ENCODE measurements around the gene C22orf15. TPM values are rescaled to one million over a fixed set of nuclear protein-coding genes. Genes with fewer than 3 reads are reported as not detected.
A peak's percentile ranks its signal among the peaks of the same experiment; 100 is the strongest.

Gene C22orf15
- polyA plus RNA-seq (2011; rRNA removed) = 2.6 and 4.0 TPM in 2 replicates
- 0.66 and 0.77 TPM in 2 replicates for polyA minus RNA-seq (2011; rRNA and poly(A)+ RNA removed)

GRCh38 chr22:23762842-23763578 lies at the start of gene C22orf15:
Gene C22orf15, plus strand, starts transcription at chr22:23762990. Its CDS starts 317 bp downstream, at chr22:23763307.
- CTCF ChIA-PET = interaction anchor here (0.9 to 14.8 kb wide), 5 partner anchors 8 to 404 kb away, joined by 3 to 272 read pairs (median 4); partner anchors contain the start of gene ZNF70
- POLR2A ChIA-PET = interaction anchor here (0.6 kb wide), 1 partner anchor 17 kb away, joined by 6 read pairs; no protein-coding TSS in a partner anchor
- Histone ChIP-seq H3K27me3 (ENCODE audit: control insufficient read depth, insufficient read depth, low read length) (no peaks in the 10 kb centered on the region), H3K4me3 (ENCODE audit: low read depth, low read length) (peak within 1 kb of the TSS; percentile 30), H3K36me3 (ENCODE audit: control insufficient read depth, insufficient read depth, low read length) (peaks cover 2% of the 10 kb centered on the region; the same call in 1 of the 2 replicates)
- DNase-seq (ENCODE audit: low read depth) = no peak
- TF ChIP-seq CTCF (IDR thresholded peaks at IDR 0.05; ENCODE audit: insufficient read depth, low read depth, low read length) = no peak

GRCh38 chr22:23713696-23714595 lies 48.8 kb upstream of the C22orf15 start:
- TF ChIP-seq CTCF (IDR thresholded peaks at IDR 0.05; ENCODE audit: insufficient read depth, low read depth, low read length) = no peak
- H3K27me3 ChIP-seq (ENCODE audit: control insufficient read depth, insufficient read depth, low read length) = no peaks in the 10 kb centered on the region
- H3K36me3 ChIP-seq (ENCODE audit: control insufficient read depth, insufficient read depth, low read length) = peaks cover 13% of the 10 kb centered on the region
- H3K4me3 ChIP-seq (ENCODE audit: low read depth, low read length) = no peak overlapping the region
- POLR2A ChIA-PET = no interaction called here
- CTCF ChIA-PET = interaction anchor here (0.7 to 2.1 kb wide), 2 partner anchors 136 to 336 kb away, joined by 3 to 5 read pairs; no protein-coding TSS in a partner anchor
- DNase-seq (ENCODE audit: low read depth) = no peak

- POLR2A ChIA-PET = no interaction called here
- DNase-seq (ENCODE audit: low read depth) = no peak
- H3K36me3 ChIP-seq (ENCODE audit: control insufficient read depth, insufficient read depth, low read length) = peaks cover 13% of the 10 kb centered on the region
- H3K27me3 ChIP-seq (ENCODE audit: control insufficient read depth, insufficient read depth, low read length) = no peaks in the 10 kb centered on the region
- H3K4me3 ChIP-seq (ENCODE audit: low read depth, low read length) = no peak overlapping the region
- CTCF ChIA-PET = interaction anchor here (1.2 kb wide), 1 partner anchor 8 kb away, joined by 3 read pairs; no protein-coding TSS in a partner anchor
- TF ChIP-seq CTCF (IDR thresholded peaks at IDR 0.05; ENCODE audit: insufficient read depth, low read depth, low read length) = no peak
Observed at GRCh38 chr22:23714596-23715578, 47.9 kb upstream of the C22orf15 start.

- POLR2A ChIA-PET = no interaction called here
- DNase-seq (ENCODE audit: low read depth) = no peak
- Histone ChIP-seq H3K4me3 (ENCODE audit: low read depth, low read length) (no peak overlapping the region), H3K27me3 (ENCODE audit: control insufficient read depth, insufficient read depth, low read length) (no peaks in the 10 kb centered on the region), H3K36me3 (ENCODE audit: control insufficient read depth, insufficient read depth, low read length) (peaks cover 13% of the 10 kb centered on the region)
- CTCF ChIA-PET = interaction anchor here (1.0 to 1.2 kb wide), 2 partner anchors 9 to 89 kb away, joined by 3 read pairs; no protein-coding TSS in a partner anchor
- no peak for TF ChIP-seq CTCF (IDR thresholded peaks at IDR 0.05; ENCODE audit: insufficient read depth, low read depth, low read length)
Observed at GRCh38 chr22:23715806-23716375, 46.9 kb upstream of the C22orf15 start.

Data from BJ (cell line).